ENCODE results near the gene KRT77.

Gene KRT77

GRCh38 chr12:52641468-52641867 lies 61.9 kb downstream of the KRT77 start:
- CTCF ChIA-PET, result interaction anchor here (0.6 to 0.8 kb wide), 2 partner anchors 229 to 572 kb away, joined by 3 read pairs; no protein-coding TSS in a partner anchor
- Histone ChIP-seq H3K4me1 (ENCODE audit: control insufficient read depth, insufficient read depth, low read length) (no peaks in the 10 kb centered on the region), H3K36me3 (ENCODE audit: control insufficient read depth in 2 of 2, insufficient read depth in 1 of 2, low read length in 2 of 2) (no peaks in the 10 kb centered on the region), H3K9me3 (ENCODE audit: control insufficient read depth, insufficient read depth, low read depth, low read length) (no peaks in the 10 kb centered on the region), H3K27ac (ENCODE audit: extremely low read depth, low read depth, low read length) (no peak overlapping the region), H3K4me3 (ENCODE audit: low read depth, low read length) (no peak overlapping the region)
- POLR2A ChIA-PET, result no interaction called here
- TF ChIP-seq ZSCAN16 (tag by site-specific recombination; IDR thresholded peaks at IDR 0.05) (no peak), ZNF140 (tag by site-specific recombination; IDR thresholded peaks at IDR 0.05) (no peak), ZNF169 (tag by site-specific recombination; IDR thresholded peaks at IDR 0.05) (no peak), ZBTB48 (tag by site-specific recombination; IDR thresholded peaks at IDR 0.05) (no peak), ZNF433 (tag by site-specific recombination; IDR thresholded peaks at IDR 0.05; ENCODE audit: low read depth) (no peak), ZNF292 (tag by site-specific recombination; IDR thresholded peaks at IDR 0.05; ENCODE audit: borderline replicate concordance, low read depth) (no peak), ZNF624 (tag by site-specific recombination; IDR thresholded peaks at IDR 0.05) (no peak), ZNF529 (tag by site-specific recombination; IDR thresholded peaks at IDR 0.05; ENCODE audit: insufficient replicate concordance) (no peak), ZNF214 (tag by site-specific recombination; IDR thresholded peaks at IDR 0.05; ENCODE audit: borderline replicate concordance) (no peak), SP2 (tag by site-specific recombination; IDR thresholded peaks at IDR 0.05) (no peak)

Data from HEK293 (cell line).